GM21447 (cell line): ENCODE results near the gene ABHD1.
"Not testable (repeated sequence)": the region's sequence is repeated elsewhere in the genome, so short reads cannot be mapped to it uniquely, and the experiment has no call there.

ENCODE experiments used
- ATAC-seq: cut with Tn5 transposase; IDR thresholded peaks from one replicate; pipeline ENCODE4 v1.9.1; 2021; ENCODE audit not compliant: unreplicated experiment

Gene ABHD1

GRCh38 chr2:27123302-27124150 is at the start of gene ABHD1:
Gene ABHD1, plus strand, starts transcription at chr2:27123815. Its CDS starts 134 bp downstream, at chr2:27123949.
- ATAC-seq = no peak

GRCh38 chr2:27074738-27075565 is 48.7 kb upstream of the ABHD1 start:
- no peak for ATAC-seq

- ATAC-seq = not testable (repeated sequence)
Measured at GRCh38 chr2:27075566-27075871, 48.1 kb upstream of the ABHD1 start.

GRCh38 chr2:27076323-27076722 is 47.3 kb upstream of the ABHD1 start:
- ATAC-seq = no peak

- no peak for ATAC-seq
Measured at GRCh38 chr2:27077231-27077630, 46.4 kb upstream of the ABHD1 start.

- no peak for ATAC-seq
Measured at GRCh38 chr2:27078267-27079194, 45.1 kb upstream of the ABHD1 start, which contains the start of gene EMILIN1. Gene EMILIN1, plus strand, starts transcription at chr2:27078615. Its CDS starts 451 bp downstream, at chr2:27079066.

GRCh38 chr2:27079233-27080139 is 44.1 kb upstream of the ABHD1 start:
- no peak for ATAC-seq

GRCh38 chr2:27080140-27080469 is 43.5 kb upstream of the ABHD1 start:
- no peak for ATAC-seq

- ATAC-seq = no peak
Measured at GRCh38 chr2:27080603-27080936, 43.0 kb upstream of the ABHD1 start.

GRCh38 chr2:27081984-27082772 is 41.4 kb upstream of the ABHD1 start:
- no peak for ATAC-seq

- ATAC-seq = no peak
Measured at GRCh38 chr2:27082773-27083409, 40.7 kb upstream of the ABHD1 start.

- no peak for ATAC-seq
Measured at GRCh38 chr2:27083410-27084296, 40.0 kb upstream of the ABHD1 start.

- ATAC-seq = no peak
Measured at GRCh38 chr2:27084297-27085061, 39.1 kb upstream of the ABHD1 start.

GRCh38 chr2:27085062-27085672 is 38.4 kb upstream of the ABHD1 start:
- no peak for ATAC-seq

- peak; percentile 1 for ATAC-seq
Measured at GRCh38 chr2:27085673-27086089, 37.9 kb upstream of the ABHD1 start.

GRCh38 chr2:27086090-27086723 is 37.4 kb upstream of the ABHD1 start:
- peak; percentile 63 for ATAC-seq
